IMR-90 (cell line): ENCODE data around the gene ITIH5. TPM values are rescaled to one million over a fixed set of nuclear protein-coding genes. Genes with fewer than 3 reads are reported as not detected.

Source experiments
- ATAC-seq: fragments of 200-7000 bp; cut with Tn5 transposase; 2 replicates; pipeline ENCODE4 v1.9.1; 2020; ENCODE audit warnings: low read depth, mild to moderate bottlenecking, moderate library complexity
- BruUV-seq: library from RNA; stranded (reverse); fragments of 400-500 nt; replicated peaks from 2 replicates; lab custom pipeline; 2021; lab: Mats Ljungman, UMichigan
- CTCF ChIA-PET: fragments of 300-600 bp; formaldehyde crosslinking; extraction: SDS; loops from one replicate; lab custom pipeline; 2021; ENCODE audit warnings: antibody characterized with exemption; lab: Yijun Ruan, JAX
- POLR2A ChIA-PET: fragments of 300-600 bp; sonication (Branson Sonifier 250); formaldehyde crosslinking; loops from one replicate; lab custom pipeline; 2022; ENCODE audit warnings: antibody characterized with exemption; ENCODE audit not compliant: unreplicated experiment; lab: Charles Lee
- DNase-seq: peaks from one replicate; pipeline ENCODE4 v3.0.0; 2013
- H2AFZ ChIP-seq: replicated peaks from 2 replicates; pipeline ENCODE3; 2013; ENCODE audit warnings: low read length, mild to moderate bottlenecking; ENCODE audit not compliant: poor library complexity
- H2AK5ac ChIP-seq: 2 replicates; pipeline ENCODE4 v1.6.1; 2013; ENCODE audit warnings: low read depth, low read length, inconsistent platforms
- H2AK9ac ChIP-seq: replicated peaks from 2 replicates; pipeline ENCODE3; 2013; ENCODE audit warnings: mild to moderate bottlenecking, low read depth, low read length, moderate library complexity; ENCODE audit not compliant: poor library complexity
- H2BK120ac ChIP-seq: 2 replicates; pipeline ENCODE4 v1.6.1; 2013; ENCODE audit warnings: low read depth, low read length, inconsistent platforms
- H2BK15ac ChIP-seq: 3 replicates; pipeline ENCODE4 v1.6.1; 2013; ENCODE audit warnings: low read depth, low read length, inconsistent platforms
- H2BK20ac ChIP-seq: 2 replicates; pipeline ENCODE4 v1.6.1; 2013; ENCODE audit warnings: low read depth, mild to moderate bottlenecking, inconsistent platforms, low read length, moderate library complexity
- H2BK5ac ChIP-seq: 2 replicates; pipeline ENCODE4 v1.6.1; 2013; ENCODE audit warnings: mild to moderate bottlenecking, low read depth, low read length, inconsistent platforms; ENCODE audit not compliant: poor library complexity, severe bottlenecking
- H3K14ac ChIP-seq: replicated peaks from 2 replicates; pipeline ENCODE4 v1.6.1; 2013; ENCODE audit warnings: low read depth, low read length, inconsistent platforms
- H3K18ac ChIP-seq: 2 replicates; pipeline ENCODE4 v1.6.1; 2013; ENCODE audit warnings: low read depth, low read length, control low read depth
- H3K23ac ChIP-seq: 2 replicates; pipeline ENCODE4 v1.6.1; 2013; ENCODE audit warnings: low read depth, low read length, inconsistent platforms
- H3K27ac ChIP-seq: 2 replicates; pipeline ENCODE4 v1.5.1; 2013; ENCODE audit warnings: mild to moderate bottlenecking, control low read depth, low read length; ENCODE audit not compliant: insufficient read depth
- H3K27me3 ChIP-seq: 2 replicates; pipeline ENCODE4 v1.6.1; 2013; ENCODE audit warnings: low read length; ENCODE audit not compliant: control insufficient read depth, insufficient read depth
- H3K36me3 ChIP-seq: 2 replicates; pipeline ENCODE4 v1.6.1; 2013; ENCODE audit warnings: low read length, mixed read lengths; ENCODE audit not compliant: control insufficient read depth, insufficient read depth
- H3K4ac ChIP-seq: 2 replicates; pipeline ENCODE4 v1.6.1; 2013; ENCODE audit warnings: low read depth, low read length, inconsistent platforms
- H3K4me1 ChIP-seq: 2 replicates; pipeline ENCODE4 v1.6.1; 2013; ENCODE audit warnings: low read length, mixed read lengths; ENCODE audit not compliant: control insufficient read depth, insufficient read depth
- H3K4me2 ChIP-seq: 2 replicates; pipeline ENCODE4 v1.6.1; 2013; ENCODE audit warnings: low read depth, mild to moderate bottlenecking, control low read depth, low read length, moderate library complexity
- H3K4me3 ChIP-seq: 2 replicates; pipeline ENCODE4 v1.5.1; 2013; ENCODE audit warnings: low read depth, mild to moderate bottlenecking, control low read depth, low read length, moderate library complexity; ENCODE audit not compliant: insufficient read depth
- H3K56ac ChIP-seq: 2 replicates; pipeline ENCODE4 v1.6.1; 2013; ENCODE audit warnings: low read length, inconsistent platforms; ENCODE audit not compliant: insufficient read depth; ENCODE audit errors: extremely low read depth
- H3K79me1 ChIP-seq, 2 experiments: 2 replicates each; pipeline ENCODE4 v1.6.1; 2013; ENCODE audit warnings: low read length in 2 of 2, inconsistent platforms in 1 of 2, low read depth in 1 of 2
- H3K9ac ChIP-seq: 2 replicates; pipeline ENCODE4 v1.6.1; 2013; ENCODE audit warnings: low read depth, low read length, control low read depth
- H3K9me1 ChIP-seq: 2 replicates; pipeline ENCODE4 v1.6.1; 2013; ENCODE audit warnings: low read length, inconsistent platforms; ENCODE audit not compliant: insufficient read depth
- H3K9me3 ChIP-seq: 2 replicates; pipeline ENCODE4 v1.6.1; 2013; ENCODE audit warnings: low read length; ENCODE audit not compliant: control insufficient read depth, insufficient read depth
- H4K20me1 ChIP-seq: 2 replicates; pipeline ENCODE4 v1.6.1; 2013; ENCODE audit warnings: low read length, inconsistent platforms; ENCODE audit not compliant: insufficient read depth
- H4K5ac ChIP-seq: 2 replicates; pipeline ENCODE4 v1.6.1; 2013; ENCODE audit warnings: mild to moderate bottlenecking, low read depth, low read length, control low read depth
- H4K8ac ChIP-seq, 2 experiments: 2 replicates each; pipeline ENCODE4 v1.6.1; 2013; ENCODE audit warnings: low read depth in 2 of 2, low read length in 2 of 2, control low read depth in 1 of 2, inconsistent platforms in 1 of 2
- H4K91ac ChIP-seq: 2 replicates; pipeline ENCODE4 v1.6.1; 2013; ENCODE audit warnings: low read depth, low read length, inconsistent platforms; ENCODE audit not compliant: insufficient read depth
- FOS ChIP-seq: fragments of 150-350 bp; IDR thresholded peaks from 2 replicates; pipeline ENCODE4 v1.6.1; 2016; ENCODE audit warnings: low read depth, low read length
- MXI1 ChIP-seq: IDR thresholded peaks from 2 replicates; pipeline ENCODE4 v1.6.1; 2012; ENCODE audit warnings: low read depth, mild to moderate bottlenecking, low read length, moderate library complexity, borderline replicate concordance
- RCOR1 ChIP-seq: IDR thresholded peaks from 2 replicates; pipeline ENCODE4 v1.6.1; 2012; ENCODE audit warnings: mild to moderate bottlenecking, low read length, improper control_type of control experiment; ENCODE audit not compliant: insufficient replicate concordance
- WGBS, 2 experiments: methylation state at CpG; one replicate each; pipeline versions ENCODE4 v1.1.5 to v1.1.7; 2013; ENCODE audit warnings: missing lambda C conversion rate in 2 of 2; ENCODE audit not compliant: insufficient read length in 1 of 2; ENCODE audit errors: extremely low coverage in 2 of 2; 5-methylcytosine and 5-hydroxymethylcytosine counted together
- dilution Hi-C: fragments of 300-500 bp; cut with HindIII; formaldehyde crosslinking; loops from one replicate; pipeline ENCODE4 v1.14.3; 2018; ENCODE audit warnings: low sequenced_read_pairs; ENCODE audit not compliant: unreplicated experiment
- in situ Hi-C: fragments of 300-500 bp; cut with MboI; formaldehyde crosslinking; loops from 3 replicates; pipeline ENCODE4 v1.14.3; 2019; ENCODE audit warnings: low sequenced_read_pairs, inconsistent platforms, mixed read lengths
- intact Hi-C: fragments of 100-400 bp; cut with micrococcal nuclease; formaldehyde crosslinking; loops from 2 replicates; pipeline ENCODE4 v1.10.0; 2022
- polyA plus RNA-seq, 3 experiments: library from polyadenylated mRNA; depleted of rRNA; stranded (reverse); fragments of >200 nt; gene quantifications; 2 replicates each; pipeline ENCODE4 v1.2.3, GENCODE V29; 2012; ENCODE audit warnings: low replicate concordance in 1 of 3
- total RNA-seq: library from RNA; depleted of rRNA; stranded (reverse); fragments of >200 nt; gene quantifications from 2 replicates; pipeline ENCODE4 v1.2.3, GENCODE V29; 2012

Gene ITIH5
- total and polyA plus RNA-seq, 2 of the 4 experiments (the other 2 are of a cell fraction): under 0.01 to 0.07 TPM

- in situ Hi-C loops: no loop called here
Measured at GRCh38 chr10:7513936-7514335, 152.8 kb downstream of the ITIH5 start.

More at GRCh38 chr10:7513936-7514335, 152.8 kb downstream of the ITIH5 start:
- no peaks in the 10 kb centered on the region for H4K20me1 ChIP-seq
- H2BK15ac ChIP-seq: no peak overlapping the region
- DNase-seq (no peak), ATAC-seq (no peak)
- no peak overlapping the region for H4K5ac ChIP-seq
- H3K18ac ChIP-seq: no peak overlapping the region
- H3K56ac ChIP-seq: no peak overlapping the region
- no peak overlapping the region for H4K91ac ChIP-seq
- no peak overlapping the region for H3K4me2 ChIP-seq
- no peak overlapping the region for H2BK20ac ChIP-seq
- peaks cover 2% of the 10 kb centered on the region; the same call in 1 of the 2 replicates for H3K27me3 ChIP-seq
- no peak overlapping the region for H4K8ac ChIP-seq
- no peak overlapping the region for H3K9ac ChIP-seq
- H2BK120ac ChIP-seq: no peak overlapping the region
- H3K27ac ChIP-seq: no peak overlapping the region
- TF ChIP-seq RCOR1 (no peak), FOS (no peak), MXI1 (no peak)
- BruUV-seq: no TSS peak
- H2BK5ac ChIP-seq: no peak overlapping the region
- H2AFZ ChIP-seq: no peak overlapping the region
- H2AK5ac ChIP-seq: no peak overlapping the region
- H3K23ac ChIP-seq: no peak overlapping the region
- H3K4me3 ChIP-seq: no peak overlapping the region
- H2AK9ac ChIP-seq: no peak overlapping the region
- no peak overlapping the region for H3K4ac ChIP-seq
- POLR2A ChIA-PET: no interaction called here
- no peaks in the 10 kb centered on the region for H3K9me1 ChIP-seq
- H3K9me3 ChIP-seq: no peaks in the 10 kb centered on the region
- 17% methylated on average over 3 of the region's 4 CpGs; no CpG with 5 or more reads in 1 of the 2 experiments for WGBS, 2 experiments
- no peaks in the 10 kb centered on the region for H3K79me1 ChIP-seq
- no peaks in the 10 kb centered on the region for H3K36me3 ChIP-seq
- H3K14ac ChIP-seq: no peak overlapping the region
- intact Hi-C loops: no loop called here
- CTCF ChIA-PET: interaction anchor here (0.6 kb wide), 1 partner anchor 1301 kb away, joined by 3 read pairs; no protein-coding TSS in a partner anchor
- H3K4me1 ChIP-seq: no peaks in the 10 kb centered on the region
- dilution Hi-C loops: no loop called here
